Psoas muscle (tissue), 8 donors: Measurements from ENCODE around the gene ZDHHC7. TPM values are rescaled to one million over a fixed set of nuclear protein-coding genes. Genes with fewer than 3 reads are reported as not detected.

ENCODE experiments used
- ATAC-seq, 4 donors: fragments of 200-7000 bp; cut with Tn5 transposase; one replicate each; pipeline ENCODE4 v1.9.1; 2020; ENCODE audit warnings: moderate library complexity in 3 of 4, mild to moderate bottlenecking in 2 of 4
- DNase-seq, 2 donors: peaks; one replicate each; pipeline ENCODE4 v3.0.0-alpha.2; 2020
- H3K27ac ChIP-seq: fragments of 200-600 bp; one replicate; pipeline ENCODE4 v1.8.0; 2022
- H3K27me3 ChIP-seq, 3 donors: fragments of 200-600 bp in 1 of 3; one replicate each; pipeline versions ENCODE4 v1.6.1 to v1.8.0; 2013 to 2022; ENCODE audit warnings: low read length in 2 of 3, mild to moderate bottlenecking in 2 of 3, moderate library complexity in 1 of 3; ENCODE audit not compliant: insufficient read depth in 3 of 3
- H3K36me3 ChIP-seq, 2 donors: fragments of 200-600 bp in 1 of 2; one replicate each; pipeline versions ENCODE4 v1.6.1 to v1.8.0; 2013 to 2022; ENCODE audit warnings: low read depth in 1 of 2, mild to moderate bottlenecking in 1 of 2, moderate library complexity in 1 of 2; ENCODE audit not compliant: insufficient read depth in 1 of 2
- H3K4me1 ChIP-seq: fragments of 200-600 bp; one replicate; pipeline ENCODE4 v1.8.0; 2022
- H3K4me3 ChIP-seq: fragments of 200-600 bp; one replicate; pipeline ENCODE4 v1.8.0; 2022; ENCODE audit warnings: mild to moderate bottlenecking
- H3K9me3 ChIP-seq: fragments of 200-600 bp; one replicate; pipeline ENCODE4 v1.8.0; 2022
- CTCF ChIP-seq: fragments of 200-600 bp; IDR thresholded peaks from one replicate; pipeline ENCODE4 v1.8.0; 2022; ENCODE audit warnings: antibody characterized with exemption
- WGBS, 3 donors: extraction: QIAGEN DNeasy Blood & Tissue Kit; methylation state at CpG; one replicate each; pipeline versions ENCODE4 v1.1.6 to v1.1.7; 2013; 5-methylcytosine and 5-hydroxymethylcytosine counted together
- intact Hi-C, 2 donors: fragments of 100-400 bp; cut with DNase I; formaldehyde crosslinking; loops; one replicate each; pipeline versions ENCODE4 v1.11.0 to v1.14.2; 2022
- polyA plus RNA-seq, 3 donors: library from polyadenylated mRNA; stranded (reverse); fragments of 200-250 nt; gene quantifications; one replicate each; pipeline ENCODE4 v1.2.3, GENCODE V29; 2013
- total RNA-seq, 4 donors: library from RNA; stranded (reverse); fragmentation: NEBNext Ultra II Directional in 2 of 4; extraction: Animal tissue kit (Norgen Biotek cat#: 25700) in 2 of 4; gene quantifications; one replicate each; pipeline versions ENCODE4 v1.2.1 to v1.2.4, GENCODE V29; 2021 to 2023
- donor health status: healthy with polysubstance abuse.
- donor health status: DM: no; HTN: no; CAD: no; lungs with moderate emphysema.
- donor health status: Bipolar disorder and iron deficiency.
- donor health status: healthy.
- donor health status: DM: yes; HTN: yes; CAD: no.
- donor health status: DM: no; HTN: no; CAD: no.
- donor health status: DM: no; HTN: no; CAD: no.
- donor health status: DM: yes; HTN: yes; CAD: no.

Gene ZDHHC7
- total and polyA plus RNA-seq, 7 donors: 19.7 to 96.0 (median 38.0) TPM

DNA sequence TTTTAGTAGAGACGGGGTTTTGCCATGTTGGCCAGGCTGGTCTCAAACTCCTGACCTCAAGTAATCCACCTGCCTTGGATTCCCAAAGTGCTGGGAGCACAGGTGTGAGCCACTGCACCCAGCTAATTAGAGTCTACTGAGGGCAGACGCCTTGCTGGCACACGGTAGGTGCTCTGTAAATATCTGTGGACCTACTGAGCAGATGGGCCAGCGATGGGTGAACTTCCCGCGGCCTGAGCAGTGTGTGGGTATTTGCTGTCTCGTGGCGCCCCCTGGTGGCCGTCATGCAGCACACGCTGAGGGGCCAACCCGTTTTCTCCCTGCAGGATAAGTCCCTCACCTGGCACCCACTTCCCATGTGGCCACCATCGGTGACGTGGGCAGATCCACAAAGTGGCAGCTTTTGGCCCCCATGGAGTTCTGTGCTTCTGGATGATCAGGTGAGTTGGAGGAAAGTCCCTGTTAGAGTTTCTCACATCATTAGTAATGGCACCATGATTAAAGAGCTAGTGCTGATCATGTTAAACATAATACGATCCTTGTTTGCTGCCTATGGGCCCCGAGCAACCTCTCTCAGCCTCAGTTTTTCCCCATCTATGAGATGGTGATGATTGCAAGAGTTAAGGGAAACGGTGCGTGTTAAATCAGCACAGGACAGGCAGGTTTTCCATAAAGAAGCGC, 40.7 kb downstream of the ZDHHC7 start:
- ATAC-seq (peak; percentile 76 to 83 (median 80)), DNase-seq (peak; percentile 84 to 89)
- H3K4me3 ChIP-seq: no peak overlapping the region
- H3K9me3 ChIP-seq: no peaks in the 10 kb centered on the region
- H3K27me3 ChIP-seq: no peaks in the 10 kb centered on the region
- WGBS, 3 donors: 18 to 20% (median 20%) methylated on average over 18 of the region's 18 CpGs
- H3K36me3 ChIP-seq: peaks cover 0 to 21% of the 10 kb centered on the region in 2 donors
- intact Hi-C loops: loop anchor here (1.0 to 5.0 kb wide), 3 partner anchors 43 to 218 kb away; no protein-coding TSS in a partner anchor
- TF ChIP-seq CTCF: peak; percentile 88
- H3K4me1 ChIP-seq: peaks cover 14% of the 10 kb centered on the region
- H3K27ac ChIP-seq: no peak overlapping the region

- ATAC-seq (no peak), DNase-seq (no peak)
- no peak overlapping the region for H3K4me3 ChIP-seq
- 81 to 87% (median 82%) methylated on average over 16 of the region's 16 CpGs for WGBS, 3 donors
- intact Hi-C loops: loop anchor here in 1 of 2 donors (5.0 kb wide), 1 partner anchor 216 kb away; no protein-coding TSS in a partner anchor
- H3K36me3 ChIP-seq: no peaks in the 10 kb centered on the region
- H3K4me1 ChIP-seq: peaks cover 7% of the 10 kb centered on the region
- H3K9me3 ChIP-seq: no peaks in the 10 kb centered on the region
- no peaks in the 10 kb centered on the region for H3K27me3 ChIP-seq
- TF ChIP-seq CTCF: no peak
- H3K27ac ChIP-seq: no peak overlapping the region
Measured at GRCh38 chr16:84967828-84968227, 43.5 kb downstream of the ZDHHC7 start.

DNA sequence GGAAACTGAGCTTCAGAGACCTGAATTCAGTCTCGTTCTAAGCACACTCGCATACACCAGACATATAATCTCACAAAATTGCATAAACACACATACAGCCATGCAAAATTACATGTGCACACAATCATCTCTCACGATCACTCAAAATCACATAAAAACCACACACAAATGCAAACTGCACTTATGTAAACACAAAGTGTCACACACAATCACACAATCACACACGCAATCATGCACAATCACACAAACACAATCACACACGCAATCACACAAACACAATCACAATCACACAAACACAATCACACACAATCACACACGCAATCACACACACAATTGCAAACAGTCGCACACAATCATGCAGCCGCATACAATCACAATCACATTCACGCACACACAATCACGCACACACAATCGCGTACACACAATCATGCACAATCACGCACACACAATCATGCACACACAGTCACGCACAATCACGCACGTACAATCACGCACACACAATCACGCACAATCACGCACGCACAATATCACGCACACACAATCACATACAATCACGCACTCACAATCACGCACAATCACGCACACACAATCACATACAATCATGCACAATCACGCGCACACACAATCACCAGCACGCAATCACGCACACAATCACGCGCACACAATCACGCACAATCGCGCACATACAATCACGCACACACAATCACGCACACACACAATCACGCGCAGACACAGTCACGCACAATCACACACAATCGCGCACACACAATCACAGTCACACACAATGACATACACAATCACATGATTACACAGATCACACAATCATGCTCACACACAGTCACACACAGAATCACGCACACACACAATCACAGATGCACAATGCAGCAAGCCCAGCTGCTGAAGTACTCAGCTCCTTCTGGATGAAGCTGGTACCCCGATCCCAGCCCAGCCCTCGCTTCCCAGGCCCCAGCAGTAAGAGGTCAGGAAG, 45.6 kb downstream of the ZDHHC7 start:
- no peaks in the 10 kb centered on the region for H3K9me3 ChIP-seq
- 90 to 92% (median 90%) methylated on average over 43 of the region's 43 CpGs for WGBS, 3 donors
- no peak overlapping the region for H3K4me3 ChIP-seq
- H3K27me3 ChIP-seq: no peaks in the 10 kb centered on the region
- H3K36me3 ChIP-seq: no peaks in the 10 kb centered on the region
- DNase-seq (no peak), ATAC-seq (no peak)
- intact Hi-C loops: loop anchor here in 1 of 2 donors (5.0 kb wide), 1 partner anchor 213 kb away; no protein-coding TSS in a partner anchor
- H3K27ac ChIP-seq: no peak overlapping the region
- no peak for TF ChIP-seq CTCF
- no peaks in the 10 kb centered on the region for H3K4me1 ChIP-seq

DNA sequence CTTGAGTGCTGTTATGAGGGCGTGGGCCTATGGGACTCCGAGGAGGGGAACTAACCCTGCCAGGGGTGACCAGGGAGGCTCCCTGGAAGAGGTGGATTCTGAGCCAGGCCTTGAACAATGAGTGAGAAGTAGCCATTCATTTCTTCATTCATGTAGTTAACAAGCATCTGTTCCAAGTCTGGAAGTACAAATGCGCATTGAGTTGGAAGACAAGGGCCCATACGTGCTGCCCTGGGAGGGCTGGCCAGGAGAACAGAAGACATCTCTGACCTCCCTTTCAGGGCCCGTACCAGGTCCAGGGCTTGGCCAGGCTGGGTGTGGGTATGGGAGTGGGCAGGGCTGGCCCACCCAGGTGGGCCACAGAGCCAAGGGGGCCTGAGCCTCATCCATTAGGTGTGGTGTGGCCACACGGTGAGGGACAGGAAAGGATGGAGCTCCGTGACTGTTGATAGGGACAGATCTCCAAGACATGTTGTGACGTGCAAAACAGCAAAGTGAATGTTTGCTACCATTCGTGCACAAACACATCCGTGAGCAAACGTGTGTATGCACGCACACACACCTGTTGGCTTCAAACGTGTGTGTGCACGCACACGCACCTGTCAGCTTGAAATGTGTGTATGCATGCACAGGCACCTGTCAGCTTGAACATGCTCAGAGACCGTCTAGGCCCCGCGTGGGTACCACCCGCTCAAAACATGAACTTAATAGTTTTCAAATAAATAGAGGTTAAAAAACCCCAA, 46.8 kb downstream of the ZDHHC7 start:
- H3K36me3 ChIP-seq: no peaks in the 10 kb centered on the region
- no peak for TF ChIP-seq CTCF
- H3K27me3 ChIP-seq: no peaks in the 10 kb centered on the region
- no peaks in the 10 kb centered on the region for H3K4me1 ChIP-seq
- no peak for DNase-seq
- intact Hi-C loops: loop anchor here in 1 of 2 donors (5.0 kb wide), 1 partner anchor 212 kb away; no protein-coding TSS in a partner anchor
- H3K4me3 ChIP-seq: no peak overlapping the region
- H3K9me3 ChIP-seq: no peaks in the 10 kb centered on the region
- ATAC-seq: no peak
- H3K27ac ChIP-seq: no peak overlapping the region
- WGBS, 3 donors: 90 to 92% (median 91%) methylated on average over 19 of the region's 19 CpGs
